GM19193 (cell line): ENCODE results near the gene SPG21.
A peak's percentile ranks its signal among the peaks of the same experiment; 100 is the strongest.

Experiments
- POLR2A ChIP-seq: IDR thresholded peaks from 4 replicates; pipeline ENCODE4 v1.6.1; 2011; ENCODE audit not compliant: insufficient read depth, insufficient read length; ENCODE audit errors: extremely low read depth

SPG21 gene

DNA sequence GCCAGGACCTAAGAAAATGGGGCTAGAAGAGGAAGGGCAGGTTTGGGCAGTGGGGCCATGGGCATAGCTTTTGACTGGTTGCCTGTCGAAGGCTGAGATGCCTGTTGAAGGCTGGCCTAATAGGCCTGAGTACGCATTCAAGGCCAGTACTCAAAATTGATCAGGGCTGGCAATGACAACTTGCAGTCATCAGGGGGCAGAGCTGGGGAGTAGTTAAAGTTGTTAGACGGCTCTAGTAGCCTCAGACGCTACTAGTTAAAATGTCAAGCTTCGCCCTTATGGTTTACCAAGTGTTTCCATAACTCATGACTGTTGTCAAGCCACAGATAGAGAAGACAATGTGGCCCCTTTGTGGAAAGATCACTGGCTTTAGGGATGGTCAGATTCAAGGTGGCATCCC is 28.7 kb downstream of the SPG21 start:
- no peak for TF ChIP-seq POLR2A

DNA sequence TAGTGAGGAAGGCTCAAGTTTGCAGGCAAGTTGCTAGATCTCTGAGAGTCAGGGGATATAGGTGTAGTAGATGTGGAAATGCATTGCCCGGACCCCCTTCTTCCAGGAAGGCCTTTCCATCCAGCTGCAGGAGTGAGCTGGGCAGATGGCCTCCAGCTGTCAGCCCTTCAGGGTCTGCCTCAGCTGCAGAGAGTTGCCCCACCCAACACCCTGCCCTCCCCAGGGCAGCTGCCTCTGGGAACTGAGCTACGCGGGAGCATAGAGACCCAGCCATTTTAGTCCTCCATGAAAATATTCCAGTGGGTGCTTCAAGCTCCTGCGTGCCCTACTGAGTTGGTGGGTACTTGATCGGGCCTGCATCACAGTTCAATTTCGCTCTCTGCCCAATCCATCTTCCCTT is 29.6 kb downstream of the SPG21 start:
- no peak for TF ChIP-seq POLR2A

- TF ChIP-seq POLR2A = no peak
Observed at GRCh38 chr15:64959128-64959527, 30.6 kb downstream of the SPG21 start.

DNA sequence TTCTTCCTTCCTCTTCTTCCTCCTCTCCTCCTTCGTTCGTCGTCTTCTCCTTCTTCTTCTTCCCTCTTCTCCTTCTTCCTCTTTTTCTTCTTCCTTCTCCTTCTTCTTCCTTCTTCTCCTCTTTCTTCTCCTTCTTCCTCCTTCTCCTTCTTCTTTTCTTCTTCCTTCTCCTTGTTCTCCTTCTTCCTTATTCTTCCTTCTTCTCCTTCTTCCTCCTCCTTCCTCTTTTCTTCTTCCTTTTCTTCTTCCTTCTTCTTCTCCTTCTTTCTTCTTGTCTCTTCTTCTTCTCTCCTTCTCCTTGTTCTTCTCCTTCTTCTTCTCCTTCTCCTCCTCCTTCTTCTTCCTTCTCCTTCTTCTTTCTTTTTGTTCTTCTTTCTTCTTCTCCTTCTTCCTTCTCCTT is 35.3 kb downstream of the SPG21 start:
- TF ChIP-seq POLR2A = no peak

DNA sequence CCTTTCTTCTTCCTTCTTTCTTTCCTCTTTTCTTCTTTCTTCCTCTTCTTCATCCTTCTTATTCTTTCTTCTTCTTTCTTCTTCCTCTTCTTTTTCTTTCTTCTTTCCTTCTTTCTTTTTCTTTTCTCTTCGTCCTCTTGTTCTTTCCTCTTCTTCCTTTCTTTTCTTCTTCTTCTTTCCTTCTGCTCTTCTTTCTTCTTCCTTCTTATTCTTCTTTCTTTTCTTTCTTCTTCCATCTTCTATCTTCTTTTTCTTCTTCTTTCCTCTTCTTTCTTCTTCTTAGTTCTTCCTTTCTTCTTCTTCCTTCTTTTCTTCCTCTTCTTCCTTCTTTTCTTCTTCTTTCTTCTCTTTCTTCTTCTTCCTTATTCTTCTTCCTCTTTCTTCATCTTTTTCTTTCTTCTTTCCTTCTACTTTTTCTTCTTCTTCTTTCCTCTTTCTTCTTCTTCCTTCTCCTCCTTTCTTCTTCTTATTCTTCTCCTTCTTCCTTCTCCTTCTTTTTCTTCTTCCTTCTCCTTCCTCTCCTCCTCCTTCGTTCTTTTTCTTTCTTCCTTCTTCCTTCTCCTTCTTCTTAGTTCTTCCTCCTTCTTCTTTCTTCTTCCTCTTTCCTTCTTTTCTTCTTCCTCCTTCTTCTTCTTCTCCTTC is 37.8 kb downstream of the SPG21 start:
- TF ChIP-seq POLR2A = no peak

GRCh38 chr15:64950888-64951287 is 38.8 kb downstream of the SPG21 start:
- TF ChIP-seq POLR2A = no peak

- no peak for TF ChIP-seq POLR2A
Observed at GRCh38 chr15:64949383-64950186, 40.1 kb downstream of the SPG21 start.

DNA sequence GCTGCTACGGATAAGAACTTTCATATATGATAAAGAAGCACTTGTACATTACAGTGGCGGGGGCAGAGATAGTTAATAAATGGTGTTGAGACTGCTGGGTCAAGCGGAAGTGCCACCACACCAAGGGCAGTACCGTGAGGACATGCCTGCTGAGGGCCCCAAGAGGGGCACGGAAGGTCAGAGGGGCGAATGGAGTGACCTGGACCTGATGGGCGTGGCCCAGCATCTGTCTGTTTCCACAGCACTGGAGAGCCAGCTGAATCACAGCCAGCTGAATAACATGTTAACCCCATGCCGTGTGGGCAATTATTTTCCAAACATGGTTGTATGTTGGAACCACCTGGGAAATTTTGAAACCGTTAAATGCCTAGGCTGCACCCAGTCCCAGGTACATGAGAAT is 40.8 kb downstream of the SPG21 start:
- TF ChIP-seq POLR2A = no peak

GRCh38 chr15:64947211-64947610 is 42.5 kb downstream of the SPG21 start:
- TF ChIP-seq POLR2A = no peak

GRCh38 chr15:64944961-64945360 is 44.8 kb downstream of the SPG21 start:
- TF ChIP-seq POLR2A = no peak

DNA sequence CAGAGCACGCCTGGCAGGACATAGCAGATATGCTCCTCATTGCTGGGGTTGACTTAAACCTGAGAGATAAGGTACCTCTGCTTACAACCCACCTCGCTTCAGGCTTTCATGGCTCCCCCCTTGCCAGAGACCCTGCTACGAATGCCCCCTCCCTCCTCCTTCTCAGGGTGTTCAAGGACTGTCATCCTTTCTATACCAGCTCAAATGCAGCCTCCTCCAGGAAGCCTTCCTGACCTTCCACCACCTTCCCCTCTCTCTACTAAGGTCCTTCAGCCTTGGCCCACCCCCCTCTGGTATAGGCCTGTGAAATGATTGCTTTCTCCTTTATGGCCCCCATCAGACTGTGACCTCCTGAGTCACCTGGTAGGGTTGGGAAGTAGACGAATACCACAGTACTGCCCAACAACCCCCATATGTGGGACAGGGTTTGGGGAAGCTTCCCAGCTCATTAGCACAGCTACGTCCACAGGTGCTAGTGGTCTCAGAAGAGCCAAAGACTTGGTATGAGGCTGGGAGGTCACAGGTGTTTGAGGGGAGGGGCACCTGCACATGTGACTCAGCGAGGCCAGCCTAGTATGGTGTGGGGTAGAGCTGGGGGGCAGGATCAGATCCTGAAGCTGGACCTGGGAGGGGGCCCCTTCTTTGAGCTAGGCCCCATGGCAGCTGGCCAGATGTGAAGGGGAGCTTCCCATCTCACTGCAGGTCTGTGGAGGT is 46.0 kb downstream of the SPG21 start:
- TF ChIP-seq POLR2A = no peak

GRCh38 chr15:64942356-64942755 is 47.4 kb downstream of the SPG21 start:
- TF ChIP-seq POLR2A = no peak

DNA sequence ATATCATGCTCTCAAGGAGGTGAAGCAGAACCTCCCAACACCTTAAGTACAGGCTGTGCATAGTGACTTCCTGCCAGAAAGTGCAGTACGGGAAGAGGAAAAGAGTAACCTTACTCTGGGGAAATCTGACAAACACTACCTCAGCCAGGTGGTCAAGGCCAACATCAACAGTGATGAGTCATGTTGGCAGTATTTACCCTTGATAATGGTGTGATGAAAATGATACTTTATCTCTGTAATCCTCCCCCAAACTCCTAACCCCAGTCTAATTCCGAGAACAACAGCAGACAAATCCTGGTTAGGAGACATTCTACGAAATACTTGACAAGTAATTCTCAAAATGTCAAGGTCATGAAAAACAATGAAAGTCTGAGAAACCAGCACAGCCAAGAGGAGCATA is 51.5 kb downstream of the SPG21 start:
- no peak for TF ChIP-seq POLR2A

DNA sequence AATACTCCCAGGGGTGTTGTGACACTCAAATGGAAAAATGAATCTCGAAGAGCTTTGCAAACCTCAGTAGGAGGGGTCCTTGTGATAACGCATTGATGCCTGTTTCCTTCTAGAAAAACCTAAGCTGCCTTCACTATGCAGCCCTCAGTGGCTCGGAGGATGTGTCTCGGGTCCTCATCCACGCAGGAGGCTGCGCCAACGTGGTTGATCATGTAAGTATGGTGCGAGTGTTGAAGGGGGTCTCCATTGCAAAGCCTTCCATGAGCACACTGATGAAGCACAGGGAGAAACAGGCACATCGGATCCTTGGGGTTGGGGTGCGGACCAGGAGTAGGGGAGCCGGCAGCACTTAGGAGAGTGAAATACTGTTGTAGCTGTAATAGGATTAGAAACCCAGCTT is 55.7 kb downstream of the SPG21 start:
- TF ChIP-seq POLR2A = no peak

DNA sequence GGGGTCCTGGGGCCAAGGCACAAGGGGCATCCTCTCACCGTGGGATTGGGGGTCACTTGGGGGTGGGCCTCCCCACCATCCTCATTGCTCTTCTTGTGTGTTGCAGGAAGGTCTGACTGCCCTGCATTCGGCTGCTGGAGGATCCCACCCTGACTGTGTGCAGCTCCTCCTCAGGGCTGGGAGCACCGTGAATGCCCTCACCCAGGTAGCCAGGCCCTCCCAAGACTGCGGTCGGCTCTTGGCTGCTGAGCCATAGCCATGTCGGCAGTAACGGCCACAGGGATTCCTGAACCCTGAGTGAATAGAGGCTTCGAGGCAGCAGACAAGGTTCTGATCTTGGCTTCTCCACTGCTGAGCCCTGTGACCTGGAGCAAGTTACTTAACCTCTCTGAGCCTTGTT is 58.3 kb downstream of the SPG21 start:
- TF ChIP-seq POLR2A = no peak

DNA sequence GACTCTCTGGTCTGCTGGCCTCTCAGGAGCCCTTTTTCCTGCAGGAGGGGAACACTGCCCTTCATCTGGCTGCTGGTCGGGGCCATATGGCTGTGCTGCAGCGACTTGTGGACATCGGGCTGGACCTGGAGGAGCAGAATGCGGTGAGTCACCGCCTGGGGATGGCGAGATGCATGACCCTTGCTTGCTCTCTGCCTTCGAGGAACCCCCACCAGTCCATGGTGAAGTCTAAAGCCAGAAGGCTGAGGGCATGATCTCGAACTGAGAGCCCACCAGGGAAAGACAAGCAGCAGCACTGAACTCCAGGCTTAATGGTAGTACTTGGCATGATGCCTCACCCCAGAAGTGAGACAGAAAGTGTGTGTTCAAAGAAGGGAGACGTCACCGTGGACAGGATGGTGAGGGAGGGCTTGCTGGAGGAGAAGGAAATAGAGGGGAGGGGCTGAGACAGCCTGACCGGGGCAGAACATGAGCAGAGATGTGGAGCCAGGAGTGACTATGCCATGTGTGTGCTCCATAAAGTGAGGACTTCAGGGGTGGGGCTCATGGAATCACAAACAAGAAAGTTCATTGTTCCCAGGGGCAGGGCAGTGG is 58.8 kb downstream of the SPG21 start:
- no peak for TF ChIP-seq POLR2A

DNA sequence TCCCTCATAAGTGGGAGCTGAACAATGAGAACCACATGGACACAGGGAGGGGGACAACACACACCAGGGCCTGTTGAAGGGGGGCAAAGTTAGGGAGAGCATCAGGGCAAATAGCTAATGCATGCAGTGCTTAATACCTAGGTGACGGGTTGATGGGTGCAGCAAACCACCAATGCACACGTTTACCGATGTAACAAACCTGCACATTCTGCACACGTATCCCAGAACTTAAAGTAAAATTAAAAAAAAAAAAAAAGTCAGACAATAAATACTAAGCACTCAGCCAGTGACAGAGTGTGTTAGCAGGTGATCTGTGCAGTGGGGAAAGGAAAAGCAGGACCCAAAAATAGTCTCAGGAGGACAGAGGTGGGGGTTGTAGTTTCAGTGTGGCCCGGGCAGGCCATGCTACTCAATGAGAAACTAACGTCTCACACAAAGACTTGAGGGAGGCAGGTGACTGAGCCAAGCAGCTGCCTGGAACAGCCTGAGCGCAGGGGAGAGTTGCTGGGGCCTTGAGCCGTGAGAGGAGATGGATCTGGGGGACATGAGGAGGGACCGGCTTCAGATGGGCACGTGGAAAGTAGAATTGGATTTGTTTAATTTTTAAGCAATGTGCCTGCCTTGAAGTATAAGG is 59.6 kb downstream of the SPG21 start:
- TF ChIP-seq POLR2A = peak; percentile 39
